ENCODE data around the gene HIF1A.
A peak's percentile ranks its signal among the peaks of the same experiment; 100 is the strongest.
"Not testable (repeated sequence)": the region's sequence is repeated elsewhere in the genome, so short reads cannot be mapped to it uniquely, and the experiment has no call there.

HIF1A gene

DNA sequence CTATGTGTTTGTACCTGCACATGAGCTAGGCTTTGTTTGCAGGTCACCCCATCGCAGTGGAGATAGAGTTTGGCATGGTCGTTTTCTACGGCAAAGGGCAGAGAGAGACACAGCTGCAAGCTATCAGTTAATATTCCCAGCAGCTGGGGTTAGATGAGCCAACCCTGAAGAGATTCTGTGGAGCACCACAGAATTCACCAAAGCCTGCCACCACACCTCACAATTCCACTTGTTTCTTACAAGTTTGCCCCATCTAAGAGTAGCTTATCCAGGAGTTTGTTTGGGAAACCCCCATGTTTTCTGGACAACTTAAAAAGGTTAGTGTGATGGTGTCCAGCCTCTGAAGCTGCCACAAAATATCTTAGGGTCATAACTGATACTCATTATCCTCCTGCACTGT is 20.0 kb upstream of the HIF1A start:
- no peak for DNase-seq

DNA sequence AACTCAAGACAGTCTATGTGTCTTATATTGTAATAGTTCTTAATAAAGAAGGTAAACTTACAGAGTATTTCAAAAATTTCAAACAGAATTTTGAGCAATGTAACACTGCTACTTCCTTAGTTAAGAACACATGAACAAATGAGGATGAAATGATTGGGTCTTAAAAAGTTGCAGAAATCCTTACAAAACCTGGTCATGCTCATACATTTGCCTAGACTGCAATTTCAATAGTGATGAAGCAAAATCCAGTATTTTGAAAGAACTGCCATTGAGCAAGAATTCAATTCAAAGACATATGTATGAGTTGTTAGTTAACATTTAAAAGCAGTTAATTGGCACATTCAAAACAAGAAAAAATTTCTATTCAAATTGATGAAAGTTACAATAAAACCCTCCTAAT is 17.8 kb upstream of the HIF1A start:
- no peak for DNase-seq

DNA sequence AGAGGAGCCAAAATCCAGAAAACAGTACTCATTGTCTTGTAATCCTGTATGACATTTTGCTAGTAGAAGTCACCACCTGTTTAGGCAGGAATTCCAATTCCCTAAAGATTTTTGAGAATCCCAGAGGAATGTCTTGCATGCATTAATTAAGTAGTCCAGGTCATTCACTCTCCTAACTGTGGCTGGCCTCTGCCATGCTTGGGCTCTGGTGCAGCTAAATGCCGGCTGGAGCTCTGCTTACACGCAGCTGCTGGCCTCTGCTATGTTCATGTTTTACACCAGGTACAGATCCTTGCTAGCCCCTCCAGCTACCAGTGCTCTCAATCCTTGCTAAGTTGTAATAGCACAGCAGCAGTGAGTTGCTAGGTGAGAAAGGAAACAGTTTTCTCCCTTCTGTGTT is 16.3 kb upstream of the HIF1A start:
- DNase-seq = no peak

DNA sequence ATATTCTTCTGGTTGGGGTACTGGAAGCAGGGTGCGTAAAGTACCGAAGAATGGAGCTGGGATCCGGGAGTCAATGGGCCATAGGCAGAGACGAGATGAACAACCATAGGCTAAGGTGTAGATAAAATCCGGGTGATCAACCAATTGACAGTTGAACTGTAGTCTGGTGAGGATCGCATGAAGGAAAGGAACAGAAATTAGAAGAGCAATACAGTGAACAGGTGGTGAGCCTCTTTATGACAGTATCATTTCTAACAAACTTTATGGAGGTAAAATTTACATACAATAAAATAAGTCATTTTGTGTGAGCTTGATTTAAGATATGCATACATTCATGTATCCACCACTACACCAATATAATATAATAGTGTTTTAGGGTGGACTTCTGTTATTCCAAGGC is 13.9 kb upstream of the HIF1A start:
- no peak for DNase-seq

DNA sequence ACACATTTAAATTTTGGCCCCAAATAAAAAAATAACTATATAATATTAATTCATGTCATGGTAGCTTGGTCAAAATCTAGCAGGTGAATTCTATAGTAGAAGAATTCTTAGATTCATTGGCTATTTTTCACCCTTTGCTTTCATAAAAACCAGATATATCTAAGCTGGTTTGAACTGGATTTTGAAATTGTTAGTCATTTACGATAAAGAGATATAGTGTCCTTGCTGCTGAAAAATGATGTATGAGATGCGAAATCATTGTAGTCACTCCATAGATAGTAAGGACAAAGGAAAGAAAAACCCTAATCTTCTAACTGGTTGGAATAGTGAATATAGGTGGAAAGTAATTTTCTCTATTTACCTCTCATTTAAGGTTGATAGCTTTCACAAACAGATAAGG is 12.2 kb upstream of the HIF1A start:
- no peak for DNase-seq

DNA sequence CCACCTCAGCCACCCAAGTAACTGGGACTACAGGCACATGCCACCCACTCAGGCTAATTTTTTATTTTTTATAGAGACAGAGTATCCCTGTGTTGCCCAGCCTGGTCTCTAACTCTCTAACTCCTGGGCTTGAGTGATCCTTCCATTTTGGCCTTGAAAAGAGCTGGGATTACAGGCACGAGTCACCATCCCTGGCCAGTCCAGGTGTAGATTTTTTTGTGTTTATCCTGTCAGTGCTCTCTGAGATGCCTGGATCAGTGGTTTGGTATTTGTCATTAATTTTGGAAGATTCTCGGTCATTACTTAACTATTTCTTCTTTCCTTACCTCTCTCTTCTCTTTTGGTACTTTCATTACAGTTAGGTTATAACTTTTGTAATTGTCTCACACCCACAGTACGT is 5.3 kb upstream of the HIF1A start:
- no peak for DNase-seq

DNA sequence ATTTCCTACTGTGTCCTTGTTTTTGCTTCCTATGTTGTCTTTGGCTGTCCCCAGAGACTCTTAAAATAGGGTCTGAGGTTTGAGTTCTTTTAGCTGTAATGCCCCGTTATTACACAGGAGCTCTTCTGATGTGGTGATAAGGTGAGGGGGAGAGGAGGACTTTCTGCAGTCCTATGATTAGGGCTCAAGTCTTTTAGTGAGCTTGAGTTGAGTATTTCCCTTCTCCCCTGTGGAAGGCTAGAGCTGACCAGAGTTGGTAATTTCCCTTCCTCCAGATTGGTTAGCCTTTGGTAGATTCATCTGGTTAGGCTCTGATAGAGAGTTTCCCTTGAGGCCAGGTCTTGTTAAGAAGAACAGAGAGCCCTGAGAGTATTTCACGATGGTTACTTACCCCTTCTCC is 4.3 kb upstream of the HIF1A start:
- no peak for DNase-seq

DNA sequence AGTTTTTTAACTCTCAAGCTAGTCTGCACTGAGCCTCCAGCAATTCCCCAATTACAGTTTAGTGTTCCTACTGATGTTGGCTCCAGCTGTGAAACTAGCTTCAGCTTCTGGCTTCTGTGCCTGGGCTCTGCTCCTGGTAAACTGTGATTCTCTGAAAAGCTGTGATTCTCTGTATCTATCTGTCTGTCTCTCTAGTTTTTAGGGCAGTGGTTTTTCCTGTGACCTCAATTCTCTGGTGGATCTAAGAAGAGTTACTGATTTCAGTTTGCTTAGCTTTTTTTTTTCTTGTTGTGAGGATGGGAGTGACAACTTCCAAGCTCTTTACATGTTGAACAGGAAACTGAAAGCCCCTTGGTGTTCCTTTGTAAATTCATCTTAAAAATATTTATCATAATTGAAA is 3.8 kb upstream of the HIF1A start:
- no peak for DNase-seq

DNA sequence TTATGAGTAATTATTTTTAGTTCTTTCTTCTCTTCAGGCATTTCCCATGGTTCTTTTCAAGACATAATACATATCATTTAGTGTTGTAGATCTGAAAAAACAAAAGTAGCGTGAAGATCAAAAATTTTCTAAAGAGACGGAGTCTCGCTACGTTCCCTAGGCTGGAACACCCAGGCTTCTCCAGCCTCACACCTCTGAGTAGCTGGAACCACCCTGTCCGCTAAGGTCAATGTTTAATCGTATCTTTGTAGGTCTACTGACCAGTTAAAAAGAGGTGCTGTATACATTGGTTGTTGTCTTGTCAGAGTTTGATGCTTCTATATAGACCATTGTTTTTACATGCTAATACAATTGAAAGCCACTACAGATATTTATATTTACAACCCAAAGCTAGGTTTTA is 1.3 kb upstream of the HIF1A start:
- no peak for DNase-seq

DNA sequence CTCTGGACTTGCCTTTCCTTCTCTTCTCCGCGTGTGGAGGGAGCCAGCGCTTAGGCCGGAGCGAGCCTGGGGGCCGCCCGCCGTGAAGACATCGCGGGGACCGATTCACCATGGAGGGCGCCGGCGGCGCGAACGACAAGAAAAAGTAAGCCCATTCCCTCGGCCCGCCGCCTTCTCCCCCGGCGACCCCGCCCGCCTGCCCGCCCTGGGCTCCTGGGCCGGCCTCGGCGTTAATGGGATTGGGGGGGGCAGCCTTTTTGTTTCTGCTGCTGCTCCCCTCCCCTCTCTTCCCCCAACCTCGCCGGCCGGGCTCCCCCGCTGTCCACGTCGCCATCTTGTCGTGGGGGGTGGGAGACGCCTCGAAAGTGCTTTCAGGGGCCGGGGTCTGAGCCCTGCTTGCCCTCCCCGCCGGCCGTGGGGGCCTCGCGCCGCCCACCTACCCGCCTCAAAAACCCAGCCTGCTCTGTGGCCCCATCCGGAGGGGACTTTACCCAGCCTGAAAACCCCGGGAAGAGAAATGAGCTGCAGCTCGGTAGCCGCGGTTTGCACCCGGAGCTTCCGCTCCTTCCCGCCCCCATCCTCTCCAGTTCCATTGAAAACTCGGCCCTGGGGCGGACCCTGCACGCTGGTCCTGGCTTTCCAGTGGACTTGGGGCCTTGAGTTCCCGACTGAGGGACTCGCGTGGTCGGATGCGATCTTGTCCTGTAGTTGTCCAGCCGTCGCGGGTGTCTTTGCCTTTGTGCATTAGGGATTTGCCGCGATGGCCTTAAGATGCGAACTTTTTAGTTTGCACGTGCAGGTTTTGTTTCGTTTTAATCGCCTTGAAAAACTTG is 598 bp downstream of the HIF1A start:
- DNase-seq = peak; percentile 69

DNA sequence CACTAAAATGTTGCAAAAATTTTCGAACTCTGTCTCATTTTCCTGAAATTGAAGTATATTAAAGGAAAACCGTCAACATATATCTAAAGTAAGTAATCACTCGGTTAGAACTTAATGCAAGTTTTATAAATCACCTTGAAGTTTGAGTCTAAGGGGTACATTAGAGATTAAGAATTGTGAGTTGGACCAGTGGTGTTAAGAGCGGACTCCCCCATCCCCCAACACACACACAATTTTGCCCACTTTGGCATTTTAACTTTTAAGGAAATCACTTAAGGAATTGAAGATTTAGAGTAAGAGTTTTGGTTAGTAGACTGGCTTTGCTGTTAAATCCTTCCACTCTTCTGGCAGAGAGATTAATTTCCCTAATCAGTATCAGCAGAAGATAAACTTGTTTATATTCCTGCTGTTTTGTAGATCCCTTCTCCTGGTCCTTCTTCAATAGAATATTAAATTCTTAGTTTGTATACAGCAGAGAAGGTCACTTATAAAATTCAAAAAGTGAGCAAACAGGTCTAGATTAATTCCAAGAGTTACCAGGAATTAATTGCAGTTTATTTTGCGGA is 1.5 kb downstream of the HIF1A start:
- no peak for DNase-seq

DNA sequence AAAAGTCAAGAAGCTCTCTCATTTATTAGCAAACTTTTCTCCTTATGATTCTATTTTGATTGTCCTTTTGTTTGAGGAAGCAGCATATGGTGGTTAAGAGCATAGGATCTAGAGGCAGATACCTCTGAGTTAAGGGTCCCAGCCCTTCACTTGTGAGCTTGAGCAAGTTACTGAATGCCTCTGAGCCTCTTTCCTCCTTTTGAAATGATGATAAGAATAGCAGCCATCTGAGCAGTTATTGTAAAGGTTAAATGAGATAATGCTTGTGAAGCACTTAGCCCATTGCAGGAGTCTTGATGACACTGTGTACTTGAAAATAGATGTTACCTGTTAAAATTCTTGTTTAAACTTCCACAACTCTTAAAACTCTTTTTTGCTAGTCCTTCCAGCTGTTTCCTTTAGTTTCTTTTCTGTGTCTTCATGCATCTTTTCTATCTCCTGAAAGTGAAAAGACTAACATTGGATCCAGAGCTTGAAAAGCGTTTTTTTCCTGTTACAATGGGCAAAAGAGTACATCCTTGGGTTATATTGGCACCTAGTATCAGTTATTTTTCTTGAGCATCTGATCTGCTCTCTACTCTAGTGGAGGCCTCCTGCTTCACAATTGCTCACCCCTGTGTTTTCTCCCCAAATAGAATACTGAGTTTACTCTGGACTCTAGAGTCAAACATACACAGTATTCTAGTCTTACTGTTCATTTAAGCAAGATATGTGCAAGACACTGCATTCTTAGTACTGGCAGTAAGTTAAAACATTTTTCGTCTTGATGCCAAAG is 3.1 kb downstream of the HIF1A start:
- DNase-seq = no peak

DNA sequence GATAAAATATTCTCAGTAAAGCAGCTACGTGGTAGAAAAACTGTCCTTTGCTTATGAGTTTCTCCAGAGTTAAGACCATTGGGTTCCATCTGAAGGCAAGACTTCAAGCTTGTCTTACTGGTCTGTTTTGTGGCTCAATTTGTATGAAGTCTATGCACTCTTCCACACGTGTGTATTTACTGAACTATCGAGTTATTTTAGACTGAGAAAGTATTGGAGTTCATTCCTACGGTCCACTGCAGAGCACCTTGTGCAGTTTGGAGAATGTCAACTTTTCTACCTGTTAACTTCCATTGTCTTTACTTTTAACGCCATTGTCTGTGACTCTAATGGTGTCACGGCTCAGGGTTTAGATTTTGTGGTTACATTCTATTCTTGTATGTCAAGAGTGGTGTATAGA is 3.7 kb downstream of the HIF1A start:
- no peak for DNase-seq

DNA sequence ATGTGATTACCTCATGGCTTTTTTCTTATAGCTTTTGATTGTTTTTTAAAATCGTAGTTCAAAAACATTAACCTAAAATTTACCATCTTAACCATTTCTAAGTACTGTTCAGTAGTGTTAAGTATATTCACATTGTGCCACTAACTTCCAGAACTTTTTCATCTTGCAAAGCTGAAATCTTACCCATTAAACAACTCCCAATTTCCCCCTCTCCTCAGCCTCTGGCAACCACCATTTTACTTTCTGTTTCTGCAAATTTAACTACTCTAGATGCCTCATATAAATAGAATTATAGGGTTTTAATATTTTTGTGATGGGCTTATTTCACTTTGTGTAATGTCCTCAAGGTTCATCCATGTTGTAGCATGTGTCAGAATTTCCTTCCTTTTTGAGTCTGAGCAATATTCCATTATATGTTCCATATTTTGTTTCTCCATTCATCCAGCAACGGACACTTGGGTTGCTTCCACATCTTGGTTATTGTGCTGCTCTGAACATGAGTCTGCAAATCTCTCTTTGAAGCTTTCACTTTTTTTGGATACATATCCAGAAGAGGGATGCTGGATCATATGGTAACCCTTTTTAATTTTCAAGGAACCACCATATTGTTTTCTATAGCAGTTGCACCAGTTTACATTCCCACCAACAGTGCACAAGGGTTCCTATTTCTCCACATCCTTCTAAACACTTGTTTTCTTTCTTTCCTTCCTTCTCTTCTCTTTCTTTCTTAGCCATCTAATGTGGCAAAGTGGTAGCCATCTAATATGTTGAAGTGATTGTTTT is 5.0 kb downstream of the HIF1A start:
- no peak for DNase-seq

DNA sequence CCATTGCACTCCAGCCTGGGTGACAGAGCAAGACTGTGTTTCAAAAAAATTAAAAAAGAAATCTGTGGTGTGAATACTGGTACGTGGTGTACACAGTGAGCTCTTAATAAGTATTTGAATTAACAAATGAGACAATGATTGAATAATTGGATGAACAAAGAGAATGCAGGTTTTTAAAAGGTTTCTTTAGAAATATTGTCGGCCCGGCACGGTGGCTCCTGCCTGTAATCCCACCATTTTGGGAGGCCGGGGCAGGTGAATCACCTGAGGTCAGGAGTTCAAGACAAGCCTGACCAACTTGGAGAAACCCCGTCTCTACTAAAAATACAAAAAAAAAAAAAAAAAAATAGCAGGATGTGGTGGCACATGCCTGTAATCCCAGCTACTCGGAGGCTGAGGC is 6.6 kb downstream of the HIF1A start:
- DNase-seq = peak; percentile 15

DNA sequence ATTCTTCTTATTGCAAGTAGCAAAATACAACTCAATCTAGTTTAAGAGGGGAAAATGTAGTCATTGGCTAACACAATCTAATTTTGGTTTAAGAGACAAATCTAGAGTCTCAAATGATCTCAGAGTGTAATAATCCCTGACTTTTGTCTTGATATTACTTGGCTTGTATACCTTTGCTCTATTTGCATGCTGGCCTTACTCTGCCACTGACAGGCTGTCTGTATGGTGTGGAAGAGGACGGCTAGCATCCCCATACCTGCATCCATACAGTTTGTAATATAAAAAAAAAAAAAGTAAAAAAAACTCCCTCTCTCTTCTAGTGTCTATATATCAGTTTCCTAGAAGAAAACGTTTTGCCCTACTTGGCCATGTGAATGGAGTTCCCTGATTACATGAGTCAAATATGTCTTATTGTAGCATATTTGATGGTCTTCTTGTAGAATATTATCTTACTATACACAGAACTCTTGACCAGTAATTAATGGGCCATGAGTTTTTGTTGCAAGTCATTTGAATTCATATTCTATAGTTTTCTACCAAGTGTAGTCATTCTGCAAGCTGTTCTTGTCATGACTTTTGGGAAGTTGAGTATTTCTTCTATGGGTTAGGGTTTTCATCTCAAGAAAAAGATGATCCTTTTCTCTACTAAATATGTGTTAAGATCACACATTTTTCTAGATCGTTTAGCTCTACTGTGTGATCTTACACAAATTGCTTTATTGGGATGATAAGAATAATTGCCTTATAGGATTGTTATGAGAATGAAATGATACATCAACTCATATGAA is 8.2 kb downstream of the HIF1A start:
- no peak for DNase-seq

DNA sequence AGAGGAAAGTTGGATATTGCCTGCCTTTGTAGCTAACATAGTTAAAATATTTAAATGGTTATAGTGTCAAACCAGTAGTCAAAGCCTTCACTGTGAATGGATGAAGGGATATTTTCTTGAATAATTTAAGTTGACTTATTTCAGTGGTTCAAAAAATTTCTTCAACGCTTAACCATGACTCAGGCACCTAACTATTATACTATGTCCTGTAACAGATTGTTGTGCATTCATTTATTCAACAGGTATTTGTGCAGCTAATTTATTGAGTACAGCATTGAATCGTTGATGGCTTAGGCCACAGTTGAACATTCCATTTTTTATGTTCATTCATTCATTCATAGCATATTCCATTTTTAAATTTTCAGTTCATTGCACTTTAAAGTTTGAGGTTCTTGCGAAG is 9.2 kb downstream of the HIF1A start:
- DNase-seq = no peak

DNA sequence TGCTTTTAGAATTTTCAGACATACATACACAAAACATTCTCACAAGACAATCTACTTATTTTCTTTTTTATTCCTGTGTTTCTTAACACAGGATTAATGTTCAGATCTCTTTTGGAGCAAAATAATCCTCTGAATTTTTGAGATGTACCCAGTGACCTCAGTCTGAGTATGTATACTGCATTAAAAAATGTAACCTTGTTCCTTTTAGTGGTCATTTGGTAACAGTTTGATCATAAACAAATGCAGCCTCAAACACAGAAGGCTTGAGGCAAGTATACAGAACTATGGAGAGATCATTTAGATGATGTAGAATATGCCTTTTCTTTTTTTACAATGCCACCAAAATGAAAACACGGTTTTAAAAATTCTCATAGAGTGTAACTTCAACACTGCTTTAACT is 9.7 kb downstream of the HIF1A start:
- DNase-seq = no peak

DNA sequence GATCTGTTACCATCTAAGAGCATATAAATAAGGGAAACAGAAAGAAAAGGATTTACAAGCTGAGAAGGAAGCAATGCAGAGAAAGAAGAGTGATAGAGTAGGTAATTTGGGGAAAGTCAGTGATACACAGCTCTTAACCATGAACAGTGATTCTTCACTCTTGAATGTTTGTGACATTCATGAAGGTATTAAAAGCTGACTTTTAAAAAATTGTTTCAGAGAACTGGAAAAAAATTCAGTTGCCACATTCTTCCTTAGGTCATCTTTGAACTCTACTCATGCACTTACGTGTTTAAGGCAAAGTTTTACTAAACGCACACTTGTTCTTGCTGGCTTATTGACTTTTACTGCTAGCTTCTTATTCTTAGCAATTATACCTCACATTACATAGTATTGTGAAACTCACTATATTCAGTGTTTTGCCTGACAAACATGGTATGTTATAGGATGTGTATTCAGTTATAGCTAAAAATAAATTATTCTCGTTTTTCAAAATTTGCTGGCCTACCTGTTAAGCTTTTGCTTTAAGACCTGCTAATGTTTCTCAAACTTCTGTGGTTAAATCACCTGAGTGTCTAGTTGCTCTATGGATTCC is 10.9 kb downstream of the HIF1A start:
- no peak for DNase-seq

DNA sequence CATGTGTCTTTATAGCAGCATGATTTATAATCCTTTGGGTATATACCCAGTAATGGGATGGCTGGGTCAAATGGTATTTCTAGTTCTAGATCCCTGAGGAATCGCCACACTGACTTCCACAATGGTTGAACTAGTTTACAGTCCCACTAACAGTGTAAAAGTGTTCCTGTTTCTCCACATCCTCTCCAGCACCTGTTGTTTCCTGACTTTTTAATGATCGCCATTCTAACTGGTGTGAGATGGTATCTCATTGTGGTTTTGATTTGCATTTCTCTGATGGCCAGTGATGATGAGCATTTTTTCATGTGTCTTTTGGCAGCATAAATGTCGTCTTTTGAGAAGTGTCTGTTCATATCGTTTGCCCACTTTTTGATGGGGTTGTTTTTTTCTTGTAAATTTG is 12.5 kb downstream of the HIF1A start:
- DNase-seq = not testable (repeated sequence)

DNA sequence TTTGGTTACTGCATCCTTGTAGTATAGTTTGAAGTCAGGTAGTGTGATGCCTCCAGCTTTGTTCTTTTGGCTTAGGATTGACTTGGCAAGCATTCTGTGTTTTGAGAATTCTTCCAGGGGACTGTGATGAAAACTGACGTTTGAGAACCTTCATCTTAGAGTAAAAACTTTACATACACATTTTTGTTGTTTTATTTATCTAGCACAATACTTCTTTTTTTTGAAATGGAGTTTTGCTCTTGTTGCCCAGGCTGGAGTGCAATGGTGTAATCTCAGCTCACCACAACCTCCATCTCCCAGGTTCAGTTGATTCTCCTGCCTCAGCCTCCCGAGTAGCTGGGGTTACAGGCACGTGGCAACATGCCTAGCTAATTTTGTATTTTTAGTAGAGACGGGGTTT is 13.4 kb downstream of the HIF1A start:
- not testable (repeated sequence) for DNase-seq

Measured in activated CD4-positive, alpha-beta T cell treated with anti-CD3 and anti-CD28 coated beads for 48 hours (primary cell).